ENCODE results near the gene OTOGL.

OTOGL gene

DNA sequence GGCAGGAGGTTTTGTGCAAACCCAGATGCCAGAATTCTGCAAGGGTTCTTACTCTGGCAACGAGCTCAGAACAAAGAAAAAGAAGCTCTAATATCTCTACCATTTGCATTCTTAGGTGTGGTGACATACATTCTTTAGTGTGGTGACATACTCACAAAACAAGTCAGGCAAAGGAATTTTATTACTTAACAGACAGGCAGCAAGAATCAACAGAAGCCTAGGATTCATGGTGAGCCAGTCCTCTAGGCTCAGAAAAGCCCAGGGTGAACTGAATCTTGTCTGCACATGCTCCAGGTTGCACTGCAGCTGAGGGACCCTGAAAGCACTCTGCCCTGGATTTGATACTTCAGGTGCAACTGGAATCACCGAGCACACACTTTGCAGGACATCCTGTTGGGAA, 222.3 kb downstream of the OTOGL start:
- Histone ChIP-seq H3K4me1 (ENCODE audit: control insufficient read depth in 1 of 2, insufficient read depth in 2 of 2, low read length in 2 of 2) (no peaks in the 10 kb centered on the region), H3K27me3 (ENCODE audit: control insufficient read depth in 1 of 2, insufficient read depth in 2 of 2, low read length in 2 of 2) (no peaks in the 10 kb centered on the region), H3K9ac (ENCODE audit: low read depth in 1 of 2, low read length in 2 of 2) (no peak overlapping the region), H3K27ac (ENCODE audit: low read depth, low read length) (no peak overlapping the region), H3K4me3 (ENCODE audit: low read depth in 1 of 2, low read length in 2 of 2) (no peak overlapping the region), H3K36me3 (ENCODE audit: control insufficient read depth in 1 of 2, insufficient read depth in 2 of 2, low read length in 2 of 2) (no peaks in the 10 kb centered on the region), H3K9me3 (ENCODE audit: control insufficient read depth in 1 of 2, low read length in 2 of 2) (no peaks in the 10 kb centered on the region)

DNA sequence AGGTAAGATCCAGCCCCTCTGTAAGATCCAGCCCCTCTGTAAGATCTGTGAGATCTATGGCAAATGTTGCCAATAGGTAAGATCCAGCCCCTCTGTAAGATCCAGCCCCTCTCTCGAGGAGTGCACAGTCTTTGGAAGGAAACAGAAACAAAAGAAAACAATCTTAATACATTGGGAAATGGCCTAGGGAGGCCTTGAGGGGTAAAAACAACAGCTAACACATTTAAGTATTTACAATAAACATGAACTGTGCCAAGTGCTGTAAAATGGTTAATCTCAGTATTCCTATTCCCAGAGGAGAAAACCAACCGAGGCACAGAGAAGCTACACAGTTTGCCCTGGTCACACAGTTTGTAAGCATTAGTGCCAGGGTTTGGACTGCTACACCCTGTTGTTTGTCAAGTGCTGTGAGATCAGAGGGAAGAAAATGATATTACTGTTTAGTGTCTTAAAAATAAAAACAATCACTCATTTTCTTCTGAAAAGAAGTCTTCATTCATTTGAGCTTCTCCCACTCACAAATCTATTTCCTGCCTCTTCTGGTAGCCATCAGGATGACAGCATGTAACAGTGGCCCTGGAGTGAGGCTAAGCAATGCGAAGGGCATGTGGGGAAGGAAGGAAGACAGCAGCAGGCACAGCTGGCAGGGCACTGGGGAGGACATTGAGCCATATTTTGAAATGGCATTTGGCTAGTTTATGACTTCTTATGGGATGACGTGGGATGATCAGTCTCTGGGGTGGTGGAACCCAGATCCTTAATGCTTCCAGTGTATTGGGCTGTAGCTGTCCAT, 226.0 kb downstream of the OTOGL start:
- no peaks in the 10 kb centered on the region for H3K27me3 ChIP-seq (ENCODE audit: control insufficient read depth in 1 of 2, insufficient read depth in 2 of 2, low read length in 2 of 2)
- H3K27ac ChIP-seq (ENCODE audit: low read depth, low read length): no peak overlapping the region
- no peak overlapping the region for H3K4me3 ChIP-seq (ENCODE audit: low read depth in 1 of 2, low read length in 2 of 2)
- no peaks in the 10 kb centered on the region for H3K4me1 ChIP-seq (ENCODE audit: control insufficient read depth in 1 of 2, insufficient read depth in 2 of 2, low read length in 2 of 2)
- H3K9me3 ChIP-seq (ENCODE audit: control insufficient read depth in 1 of 2, low read length in 2 of 2): no peaks in the 10 kb centered on the region
- no peaks in the 10 kb centered on the region for H3K36me3 ChIP-seq (ENCODE audit: control insufficient read depth in 1 of 2, insufficient read depth in 2 of 2, low read length in 2 of 2)
- no peak overlapping the region for H3K9ac ChIP-seq (ENCODE audit: low read depth in 1 of 2, low read length in 2 of 2)

DNA sequence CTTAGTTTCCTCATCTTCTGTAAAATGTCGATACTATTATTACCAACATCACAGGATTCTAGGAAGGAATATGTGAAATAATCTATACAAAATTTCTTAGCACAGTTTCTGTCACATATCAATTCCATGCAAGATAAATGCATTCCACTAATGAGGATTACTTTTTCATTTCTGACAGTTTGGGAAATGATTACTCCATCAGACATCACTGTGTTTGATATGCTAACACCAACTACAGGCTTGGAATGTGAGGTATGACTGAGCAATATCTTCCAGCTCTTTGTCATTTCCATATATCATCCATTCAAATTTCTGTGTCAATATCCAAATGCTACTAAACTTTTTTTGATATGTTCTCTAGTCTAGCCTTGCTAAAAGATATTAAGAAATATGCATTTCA, 233.5 kb downstream of the OTOGL start:
- Histone ChIP-seq H3K27me3 (ENCODE audit: control insufficient read depth in 1 of 2, insufficient read depth in 2 of 2, low read length in 2 of 2) (no peaks in the 10 kb centered on the region), H3K27ac (ENCODE audit: low read depth, low read length) (no peak overlapping the region), H3K4me1 (ENCODE audit: control insufficient read depth in 1 of 2, insufficient read depth in 2 of 2, low read length in 2 of 2) (no peaks in the 10 kb centered on the region), H3K36me3 (ENCODE audit: control insufficient read depth in 1 of 2, insufficient read depth in 2 of 2, low read length in 2 of 2) (no peaks in the 10 kb centered on the region), H3K9me3 (ENCODE audit: control insufficient read depth in 1 of 2, low read length in 2 of 2) (no peaks in the 10 kb centered on the region), H3K9ac (ENCODE audit: low read depth in 1 of 2, low read length in 2 of 2) (no peak overlapping the region), H3K4me3 (ENCODE audit: low read depth in 1 of 2, low read length in 2 of 2) (no peak overlapping the region)

DNA sequence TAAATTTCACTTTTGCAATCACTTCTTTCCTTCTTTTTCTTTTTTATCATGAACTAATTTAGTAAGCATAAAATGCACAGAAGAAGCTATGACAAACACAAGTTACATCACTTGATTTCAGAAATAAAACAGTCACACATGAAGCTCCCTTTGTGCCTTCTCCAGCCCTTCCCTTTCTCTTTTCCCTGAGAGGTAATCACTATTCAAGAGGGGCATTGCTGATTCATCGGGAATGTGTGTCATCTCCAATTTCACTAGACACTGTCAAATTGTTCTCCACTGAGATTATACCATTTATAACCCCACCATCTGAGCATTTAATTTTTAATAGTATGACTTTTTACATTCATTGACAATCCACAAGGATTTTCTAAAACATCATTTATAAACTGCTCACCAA, 253.1 kb downstream of the OTOGL start:
- Histone ChIP-seq H3K9me3 (ENCODE audit: control insufficient read depth in 1 of 2, low read length in 2 of 2) (no peaks in the 10 kb centered on the region), H3K36me3 (ENCODE audit: control insufficient read depth in 1 of 2, insufficient read depth in 2 of 2, low read length in 2 of 2) (no peaks in the 10 kb centered on the region), H3K27ac (ENCODE audit: low read depth, low read length) (no peak overlapping the region), H3K4me1 (ENCODE audit: control insufficient read depth in 1 of 2, insufficient read depth in 2 of 2, low read length in 2 of 2) (no peaks in the 10 kb centered on the region), H3K9ac (ENCODE audit: low read depth in 1 of 2, low read length in 2 of 2) (no peak overlapping the region), H3K27me3 (ENCODE audit: control insufficient read depth in 1 of 2, insufficient read depth in 2 of 2, low read length in 2 of 2) (no peaks in the 10 kb centered on the region), H3K4me3 (ENCODE audit: low read depth in 1 of 2, low read length in 2 of 2) (no peak overlapping the region)

DNA sequence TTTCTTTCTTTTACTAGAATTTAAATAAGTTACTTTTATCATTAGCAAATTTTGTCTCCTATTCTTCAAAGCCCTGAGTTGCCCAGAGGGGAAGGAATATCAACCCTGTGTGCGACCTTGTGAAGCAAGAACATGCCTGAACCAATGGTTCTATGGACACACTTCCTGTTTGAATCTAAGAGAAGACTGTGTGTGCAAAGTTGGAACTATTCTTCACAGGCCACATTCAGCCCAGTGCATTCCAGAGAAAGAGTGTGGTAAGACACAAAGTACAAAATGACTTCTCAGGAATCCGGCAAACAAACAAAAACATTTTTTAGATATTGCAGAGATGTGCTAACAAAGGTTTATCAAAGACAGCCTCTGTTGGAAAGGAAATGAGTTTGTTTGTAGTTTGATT, 253.9 kb downstream of the OTOGL start:
- no peak overlapping the region for H3K27ac ChIP-seq (ENCODE audit: low read depth, low read length)

DNA sequence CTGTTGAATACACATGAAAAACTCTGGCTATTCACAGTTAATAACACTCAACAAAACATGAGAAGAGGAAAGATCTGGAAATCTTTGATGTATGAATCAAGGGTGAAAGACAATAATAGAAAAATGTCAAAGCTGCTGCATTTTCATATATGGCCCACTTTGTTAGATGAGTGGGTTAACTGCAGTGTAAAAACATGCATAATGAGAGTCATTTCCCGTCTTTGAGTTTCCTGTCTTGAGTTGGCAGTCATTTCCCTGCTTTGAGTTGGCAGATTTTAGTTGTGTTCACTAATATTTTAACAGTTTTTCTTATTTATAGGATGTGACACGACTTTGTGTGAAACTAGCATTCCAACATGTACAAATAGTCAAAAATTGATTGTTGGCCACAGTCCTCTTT, 256.8 kb downstream of the OTOGL start:
- H3K27me3 ChIP-seq (ENCODE audit: control insufficient read depth in 1 of 2, insufficient read depth in 2 of 2, low read length in 2 of 2): no peaks in the 10 kb centered on the region
- no peaks in the 10 kb centered on the region for H3K9me3 ChIP-seq (ENCODE audit: control insufficient read depth in 1 of 2, low read length in 2 of 2)
- H3K27ac ChIP-seq (ENCODE audit: low read depth, low read length): no peak overlapping the region
- H3K9ac ChIP-seq (ENCODE audit: low read depth in 1 of 2, low read length in 2 of 2): no peak overlapping the region
- H3K4me3 ChIP-seq (ENCODE audit: low read depth in 1 of 2, low read length in 2 of 2): no peak overlapping the region
- H3K4me1 ChIP-seq (ENCODE audit: control insufficient read depth in 1 of 2, insufficient read depth in 2 of 2, low read length in 2 of 2): no peaks in the 10 kb centered on the region
- H3K36me3 ChIP-seq (ENCODE audit: control insufficient read depth in 1 of 2, insufficient read depth in 2 of 2, low read length in 2 of 2): no peaks in the 10 kb centered on the region

More for the DNA sequence above, 253.9 kb downstream of the OTOGL start:
- Histone ChIP-seq H3K4me1 (ENCODE audit: control insufficient read depth in 1 of 2, insufficient read depth in 2 of 2, low read length in 2 of 2) (no peaks in the 10 kb centered on the region), H3K9ac (ENCODE audit: low read depth in 1 of 2, low read length in 2 of 2) (no peak overlapping the region), H3K9me3 (ENCODE audit: control insufficient read depth in 1 of 2, low read length in 2 of 2) (no peaks in the 10 kb centered on the region), H3K27me3 (ENCODE audit: control insufficient read depth in 1 of 2, insufficient read depth in 2 of 2, low read length in 2 of 2) (no peaks in the 10 kb centered on the region), H3K4me3 (ENCODE audit: low read depth in 1 of 2, low read length in 2 of 2) (no peak overlapping the region), H3K36me3 (ENCODE audit: control insufficient read depth in 1 of 2, insufficient read depth in 2 of 2, low read length in 2 of 2) (no peaks in the 10 kb centered on the region)

DNA sequence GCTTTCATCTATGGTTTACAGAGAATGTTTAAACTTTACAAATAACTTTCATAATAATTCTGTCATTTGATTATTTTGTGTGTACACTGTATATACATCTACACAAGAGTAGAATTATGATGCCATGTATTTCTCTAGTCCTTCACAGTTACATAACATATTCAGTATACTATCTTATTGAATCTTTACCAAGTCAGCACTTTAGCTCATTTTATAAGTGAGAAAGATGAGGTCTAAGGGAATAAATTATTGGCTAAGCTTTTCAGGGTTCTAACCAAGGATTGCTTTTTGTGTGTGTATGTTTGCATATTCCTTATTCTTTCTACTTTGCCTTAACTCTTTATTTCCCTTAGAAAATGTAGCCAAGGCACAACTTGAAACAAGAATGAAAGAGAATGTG, 260.4 kb downstream of the OTOGL start:
- Histone ChIP-seq H3K9ac (ENCODE audit: low read depth in 1 of 2, low read length in 2 of 2) (no peak overlapping the region), H3K4me3 (ENCODE audit: low read depth in 1 of 2, low read length in 2 of 2) (no peak overlapping the region), H3K9me3 (ENCODE audit: control insufficient read depth in 1 of 2, low read length in 2 of 2) (no peaks in the 10 kb centered on the region), H3K36me3 (ENCODE audit: control insufficient read depth in 1 of 2, insufficient read depth in 2 of 2, low read length in 2 of 2) (no peaks in the 10 kb centered on the region), H3K27ac (ENCODE audit: low read depth, low read length) (no peak overlapping the region), H3K27me3 (ENCODE audit: control insufficient read depth in 1 of 2, insufficient read depth in 2 of 2, low read length in 2 of 2) (no peaks in the 10 kb centered on the region), H3K4me1 (ENCODE audit: control insufficient read depth in 1 of 2, insufficient read depth in 2 of 2, low read length in 2 of 2) (no peaks in the 10 kb centered on the region)

DNA sequence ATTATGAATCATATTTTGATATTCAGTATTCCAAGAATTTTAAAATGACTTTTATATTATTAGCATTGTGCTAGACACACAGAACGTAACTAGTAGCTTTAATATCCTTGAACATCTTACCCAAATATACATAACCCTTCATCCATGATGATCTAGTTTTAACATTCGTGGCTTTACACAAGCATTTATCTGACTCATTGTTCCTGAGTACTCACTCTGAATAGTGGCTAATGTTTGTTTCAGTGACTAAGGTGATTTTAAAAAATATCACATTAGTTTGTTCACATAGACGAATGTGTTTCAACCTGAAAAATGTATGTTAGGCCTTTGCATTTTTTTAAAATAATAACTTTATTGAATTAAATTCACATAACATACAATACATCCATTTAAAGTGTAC, 264.7 kb downstream of the OTOGL start:
- Histone ChIP-seq H3K4me1 (ENCODE audit: control insufficient read depth in 1 of 2, insufficient read depth in 2 of 2, low read length in 2 of 2) (no peaks in the 10 kb centered on the region), H3K27me3 (ENCODE audit: control insufficient read depth in 1 of 2, insufficient read depth in 2 of 2, low read length in 2 of 2) (no peaks in the 10 kb centered on the region), H3K9me3 (ENCODE audit: control insufficient read depth in 1 of 2, low read length in 2 of 2) (no peaks in the 10 kb centered on the region), H3K27ac (ENCODE audit: low read depth, low read length) (no peak overlapping the region), H3K9ac (ENCODE audit: low read depth in 1 of 2, low read length in 2 of 2) (no peak overlapping the region), H3K36me3 (ENCODE audit: control insufficient read depth in 1 of 2, insufficient read depth in 2 of 2, low read length in 2 of 2) (no peaks in the 10 kb centered on the region), H3K4me3 (ENCODE audit: low read depth in 1 of 2, low read length in 2 of 2) (no peak overlapping the region)

DNA sequence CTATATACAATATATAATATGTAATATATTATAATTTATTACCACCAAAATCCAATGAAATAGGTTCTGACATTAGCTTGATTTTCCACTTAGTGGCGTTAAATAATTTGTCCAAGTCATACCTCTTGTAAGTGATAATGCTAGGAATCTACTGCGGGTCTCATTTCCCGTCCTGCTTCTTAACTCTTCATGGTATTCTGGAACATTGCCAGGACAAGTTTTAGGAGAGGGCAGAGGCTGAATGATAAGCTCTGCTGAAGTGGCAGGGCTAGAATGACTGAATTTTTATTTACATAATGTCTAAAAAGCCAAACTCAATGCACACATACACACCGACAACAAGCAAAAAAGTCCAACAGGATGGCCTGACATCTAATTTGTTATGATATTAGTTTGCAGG, 274.3 kb downstream of the OTOGL start:
- Histone ChIP-seq H3K4me3 (ENCODE audit: low read depth in 1 of 2, low read length in 2 of 2) (no peak overlapping the region), H3K4me1 (ENCODE audit: control insufficient read depth in 1 of 2, insufficient read depth in 2 of 2, low read length in 2 of 2) (no peaks in the 10 kb centered on the region), H3K36me3 (ENCODE audit: control insufficient read depth in 1 of 2, insufficient read depth in 2 of 2, low read length in 2 of 2) (no peaks in the 10 kb centered on the region), H3K27me3 (ENCODE audit: control insufficient read depth in 1 of 2, insufficient read depth in 2 of 2, low read length in 2 of 2) (no peaks in the 10 kb centered on the region), H3K9me3 (ENCODE audit: control insufficient read depth in 1 of 2, low read length in 2 of 2) (no peaks in the 10 kb centered on the region), H3K27ac (ENCODE audit: low read depth, low read length) (no peak overlapping the region), H3K9ac (ENCODE audit: low read depth in 1 of 2, low read length in 2 of 2) (no peak overlapping the region)

DNA sequence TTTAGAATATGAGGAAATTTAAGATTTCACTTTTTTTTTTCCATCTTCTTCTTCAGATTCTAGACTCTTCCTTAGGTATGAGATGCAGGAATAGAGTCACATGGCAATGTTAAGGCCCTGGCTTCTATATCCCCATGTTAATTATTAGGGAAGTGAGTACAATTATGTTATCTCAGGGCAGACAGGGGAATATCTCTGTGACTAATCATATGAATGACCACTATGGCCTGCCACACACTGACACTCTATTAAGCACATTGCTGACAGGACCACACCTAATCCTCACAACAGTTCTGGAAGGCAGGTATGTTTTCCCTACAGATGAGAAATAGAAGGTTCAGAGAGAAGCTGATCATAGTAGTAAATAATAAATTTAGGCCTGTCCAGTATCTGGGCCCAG, 275.3 kb downstream of the OTOGL start:
- Histone ChIP-seq H3K27ac (ENCODE audit: low read depth, low read length) (no peak overlapping the region), H3K4me3 (ENCODE audit: low read depth in 1 of 2, low read length in 2 of 2) (no peak overlapping the region), H3K27me3 (ENCODE audit: control insufficient read depth in 1 of 2, insufficient read depth in 2 of 2, low read length in 2 of 2) (no peaks in the 10 kb centered on the region), H3K36me3 (ENCODE audit: control insufficient read depth in 1 of 2, insufficient read depth in 2 of 2, low read length in 2 of 2) (no peaks in the 10 kb centered on the region), H3K9ac (ENCODE audit: low read depth in 1 of 2, low read length in 2 of 2) (no peak overlapping the region), H3K9me3 (ENCODE audit: control insufficient read depth in 1 of 2, low read length in 2 of 2) (no peaks in the 10 kb centered on the region), H3K4me1 (ENCODE audit: control insufficient read depth in 1 of 2, insufficient read depth in 2 of 2, low read length in 2 of 2) (no peaks in the 10 kb centered on the region)
